ENCODE measurements around the gene SHISA9.

SHISA9 gene

DNA sequence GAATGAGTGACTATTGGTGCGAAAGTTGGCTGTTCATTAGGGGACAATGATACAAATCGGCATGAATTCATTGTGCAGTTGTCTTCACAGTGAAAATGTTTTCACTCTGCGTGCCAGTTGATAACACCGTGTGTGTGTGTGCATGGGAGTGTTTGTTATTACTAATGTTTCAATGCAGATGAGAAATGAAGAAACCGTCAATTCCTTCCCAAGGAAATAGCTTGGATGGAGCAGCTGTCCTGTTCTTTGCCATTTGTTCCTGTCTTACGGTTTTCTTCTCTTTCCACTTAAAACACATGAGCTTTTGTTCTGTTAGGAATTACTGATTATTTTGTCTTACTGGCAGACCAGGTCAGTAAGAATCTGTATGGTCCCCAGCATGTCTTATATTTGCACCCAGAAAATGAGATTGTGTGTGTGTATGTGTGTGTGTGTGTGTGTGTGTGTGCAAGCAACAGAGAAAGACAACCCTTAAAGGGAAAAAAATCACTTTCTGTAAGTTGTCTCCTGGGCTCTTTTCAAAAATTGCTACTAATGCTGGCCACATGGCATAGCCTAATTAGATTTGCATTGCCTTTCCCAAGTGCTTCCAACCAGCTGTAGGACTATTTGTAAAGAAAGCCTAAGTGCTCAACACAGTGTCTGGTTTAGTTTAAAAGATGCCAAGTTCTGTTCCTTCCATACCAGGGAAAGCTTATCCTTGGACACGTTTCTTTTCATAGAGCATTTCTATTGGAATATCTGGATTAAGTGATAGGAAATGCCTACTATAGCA is 23.8 kb downstream of the SHISA9 start:
- no peak for DNase-seq (ENCODE audit: low spot score)
- TF ChIP-seq, protein P1, sequence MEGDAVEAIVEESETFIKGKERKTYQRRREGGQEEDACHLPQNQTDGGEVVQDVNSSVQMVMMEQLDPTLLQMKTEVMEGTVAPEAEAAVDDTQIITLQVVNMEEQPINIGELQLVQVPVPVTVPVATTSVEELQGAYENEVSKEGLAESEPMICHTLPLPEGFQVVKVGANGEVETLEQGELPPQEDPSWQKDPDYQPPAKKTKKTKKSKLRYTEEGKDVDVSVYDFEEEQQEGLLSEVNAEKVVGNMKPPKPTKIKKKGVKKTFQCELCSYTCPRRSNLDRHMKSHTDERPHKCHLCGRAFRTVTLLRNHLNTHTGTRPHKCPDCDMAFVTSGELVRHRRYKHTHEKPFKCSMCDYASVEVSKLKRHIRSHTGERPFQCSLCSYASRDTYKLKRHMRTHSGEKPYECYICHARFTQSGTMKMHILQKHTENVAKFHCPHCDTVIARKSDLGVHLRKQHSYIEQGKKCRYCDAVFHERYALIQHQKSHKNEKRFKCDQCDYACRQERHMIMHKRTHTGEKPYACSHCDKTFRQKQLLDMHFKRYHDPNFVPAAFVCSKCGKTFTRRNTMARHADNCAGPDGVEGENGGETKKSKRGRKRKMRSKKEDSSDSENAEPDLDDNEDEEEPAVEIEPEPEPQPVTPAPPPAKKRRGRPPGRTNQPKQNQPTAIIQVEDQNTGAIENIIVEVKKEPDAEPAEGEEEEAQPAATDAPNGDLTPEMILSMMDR (IDR thresholded peaks at IDR 0.05), result no peak
- Histone ChIP-seq H3K4me3 (no peak overlapping the region), H3K27ac (no peak overlapping the region)

DNA sequence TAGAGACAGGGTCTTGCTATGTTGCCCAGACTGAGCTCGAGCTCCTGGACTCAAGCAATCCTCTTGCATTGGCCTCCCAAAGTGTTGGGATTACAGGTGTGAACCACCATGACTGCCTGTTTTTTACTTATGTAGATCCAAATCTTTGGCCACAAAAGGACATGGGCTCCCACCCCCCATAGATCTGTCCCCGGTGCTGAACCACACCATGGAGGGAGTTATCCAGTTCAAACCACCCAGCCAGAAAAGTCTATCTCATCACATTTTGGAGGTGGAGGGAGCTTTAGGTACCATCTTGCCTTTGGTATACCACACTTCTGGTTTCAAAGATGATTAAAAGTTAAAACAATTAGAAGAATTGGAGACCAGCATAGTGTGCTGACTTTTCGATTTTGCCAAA is 26.2 kb downstream of the SHISA9 start:
- H3K27ac ChIP-seq, result no peak overlapping the region
- TF ChIP-seq, protein P1 (IDR thresholded peaks at IDR 0.05), result no peak
- no peak for DNase-seq (ENCODE audit: low spot score)
- H3K4me3 ChIP-seq, result no peak overlapping the region

DNA sequence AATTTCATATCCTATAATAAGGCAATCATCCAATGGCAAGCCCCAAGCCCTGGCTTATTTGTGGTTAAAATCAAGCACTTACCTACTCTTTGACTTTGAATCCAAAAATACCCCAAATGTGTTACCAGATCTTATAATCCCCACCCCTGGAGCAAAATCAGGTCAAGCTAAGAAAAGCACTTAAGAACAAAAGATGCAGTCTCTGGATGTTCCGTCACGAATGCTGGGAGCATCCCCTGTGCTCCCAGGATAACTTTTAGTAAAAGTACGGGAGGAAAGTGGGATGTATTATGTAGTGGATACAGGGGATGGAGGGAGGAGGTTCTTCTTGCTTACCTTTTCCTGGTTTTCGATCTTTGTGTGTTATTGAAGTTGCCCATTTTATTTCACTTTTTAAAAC is 29.5 kb downstream of the SHISA9 start:
- TF ChIP-seq, protein P1 (IDR thresholded peaks at IDR 0.05), result no peak
- no peak overlapping the region for H3K4me3 ChIP-seq
- DNase-seq (ENCODE audit: low spot score), result no peak
- H3K27ac ChIP-seq, result no peak overlapping the region

DNA sequence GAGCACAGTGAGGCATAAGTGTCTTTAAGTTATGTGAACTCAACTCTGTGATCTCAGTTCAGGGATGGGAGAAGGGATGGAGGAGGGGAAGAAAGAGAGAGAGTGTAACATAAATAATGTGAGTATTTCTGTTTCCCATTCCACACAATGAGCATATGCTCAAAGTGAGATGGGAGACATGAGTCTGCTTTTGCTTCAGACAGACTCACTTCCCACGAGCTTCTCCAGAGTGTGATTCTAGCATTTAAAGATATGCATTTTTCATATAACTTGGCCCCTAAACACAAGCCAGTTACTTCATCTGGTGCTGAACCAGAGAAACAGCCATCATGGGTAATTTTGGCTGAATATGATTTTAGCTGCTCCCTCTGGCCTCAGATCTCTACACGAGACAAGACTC is 35.0 kb downstream of the SHISA9 start:
- no peak for DNase-seq (ENCODE audit: low spot score)
- H3K4me3 ChIP-seq, result no peak overlapping the region
- no peak overlapping the region for H3K27ac ChIP-seq
- TF ChIP-seq, protein P1 (IDR thresholded peaks at IDR 0.05), result no peak

DNA sequence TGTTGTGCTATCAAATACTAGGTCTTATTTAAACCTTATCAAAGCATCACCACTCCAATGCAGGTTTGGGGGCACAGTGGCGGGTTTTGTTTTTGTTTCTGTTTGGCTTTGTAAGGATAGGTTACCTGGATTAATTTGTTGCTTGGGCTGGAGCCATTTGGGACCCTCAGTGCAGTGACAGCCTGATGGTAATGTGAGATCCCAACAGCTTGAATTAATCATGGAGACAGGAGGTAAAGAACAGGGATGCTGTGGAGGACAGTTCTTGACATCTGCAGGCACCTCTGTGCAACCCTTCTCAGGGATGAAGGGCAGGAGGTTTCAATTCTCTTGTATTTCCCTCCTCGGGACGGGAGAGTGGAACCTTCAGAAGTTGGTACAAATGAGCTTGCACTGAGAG is 40.5 kb downstream of the SHISA9 start:
- TF ChIP-seq, protein P1 (IDR thresholded peaks at IDR 0.05), result no peak
- H3K4me3 ChIP-seq, result no peak overlapping the region
- no peak for DNase-seq (ENCODE audit: low spot score)
- H3K27ac ChIP-seq, result no peak overlapping the region

DNA sequence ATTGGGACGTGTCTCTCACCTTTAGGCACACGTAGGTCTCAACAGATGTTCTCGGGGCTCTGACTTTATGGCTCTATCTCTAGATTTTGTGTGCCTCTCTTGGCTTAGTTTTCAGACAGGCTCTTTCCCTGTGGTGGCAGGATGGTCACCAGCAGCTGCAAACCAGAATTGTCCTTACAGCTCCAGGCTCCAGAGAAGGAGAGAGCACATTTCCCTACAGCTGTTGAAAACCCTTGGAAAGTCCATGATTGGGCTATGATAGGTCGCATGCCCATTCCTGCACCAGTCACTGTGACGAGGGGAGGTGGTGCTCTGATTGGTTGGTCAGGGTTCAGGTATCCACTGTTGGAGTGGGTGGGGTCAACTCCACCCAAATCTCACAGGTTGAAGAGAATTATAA is 41.5 kb downstream of the SHISA9 start:
- no peak for DNase-seq (ENCODE audit: low spot score)
- TF ChIP-seq, protein P1 (IDR thresholded peaks at IDR 0.05), result no peak
- H3K4me3 ChIP-seq, result no peak overlapping the region
- H3K27ac ChIP-seq, result no peak overlapping the region

DNA sequence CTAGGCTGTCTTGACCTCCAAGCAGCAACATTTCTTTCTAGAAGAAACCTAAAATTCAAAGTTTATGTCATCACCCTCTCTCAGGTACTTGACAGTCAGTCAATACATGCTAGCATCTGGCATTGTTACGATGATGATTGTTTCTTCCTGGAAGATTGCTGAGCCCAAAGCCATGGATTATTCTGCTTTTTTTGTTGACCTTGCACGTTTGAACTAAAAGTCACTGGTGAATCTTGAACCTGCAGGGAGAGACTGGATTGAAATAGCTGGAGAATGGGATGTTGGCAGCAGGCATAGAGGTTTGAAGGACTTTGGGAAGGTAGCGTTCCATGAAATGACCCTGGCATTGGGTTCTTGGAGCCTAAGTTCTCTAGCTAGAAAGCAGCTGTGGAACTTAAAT is 42.9 kb downstream of the SHISA9 start:
- TF ChIP-seq, protein P1 (IDR thresholded peaks at IDR 0.05), result no peak
- H3K4me3 ChIP-seq, result no peak overlapping the region
- no peak for DNase-seq (ENCODE audit: low spot score)
- no peak overlapping the region for H3K27ac ChIP-seq
